Stromal cell of bone marrow (primary cell): ENCODE measurements around the gene FMNL2.
A peak's percentile ranks its signal among the peaks of the same experiment; 100 is the strongest.
"Not testable (repeated sequence)": the region's sequence is repeated elsewhere in the genome, so short reads cannot be mapped to it uniquely, and the experiment has no call there.

ENCODE experiments used
- DNase-seq: peaks from one replicate; pipeline ENCODE4 v3.0.0-alpha.2; 2012; ENCODE audit warnings: low read depth

FMNL2 gene

DNA sequence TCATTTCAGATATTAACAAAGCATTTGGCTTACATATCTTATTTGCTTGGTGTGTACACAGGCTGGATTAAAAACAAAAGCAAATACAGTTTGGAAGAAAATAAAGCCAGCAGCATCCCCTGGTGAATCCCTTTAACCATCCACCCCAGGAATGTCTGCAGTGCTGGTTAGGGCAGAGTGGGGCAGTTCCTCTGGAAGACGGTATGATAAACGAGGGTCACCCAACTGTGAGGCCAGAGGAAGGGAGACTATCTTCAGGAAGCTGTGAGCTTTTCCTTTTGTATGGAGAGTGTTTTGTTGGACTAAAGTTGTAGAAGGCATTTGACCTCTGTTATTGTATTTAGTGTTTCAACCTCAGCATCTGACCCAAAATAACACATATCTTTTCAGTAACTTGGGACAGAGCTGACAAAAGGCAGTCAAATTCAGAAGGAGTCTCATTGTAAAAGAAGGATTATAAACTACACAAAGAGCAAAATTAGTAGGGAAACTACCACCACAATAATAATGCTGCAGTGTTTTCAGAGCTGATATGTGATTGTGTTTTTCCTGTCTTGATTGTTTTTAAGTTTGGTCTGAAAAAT, 159.1 kb downstream of the FMNL2 start:
- no peak for DNase-seq

DNA sequence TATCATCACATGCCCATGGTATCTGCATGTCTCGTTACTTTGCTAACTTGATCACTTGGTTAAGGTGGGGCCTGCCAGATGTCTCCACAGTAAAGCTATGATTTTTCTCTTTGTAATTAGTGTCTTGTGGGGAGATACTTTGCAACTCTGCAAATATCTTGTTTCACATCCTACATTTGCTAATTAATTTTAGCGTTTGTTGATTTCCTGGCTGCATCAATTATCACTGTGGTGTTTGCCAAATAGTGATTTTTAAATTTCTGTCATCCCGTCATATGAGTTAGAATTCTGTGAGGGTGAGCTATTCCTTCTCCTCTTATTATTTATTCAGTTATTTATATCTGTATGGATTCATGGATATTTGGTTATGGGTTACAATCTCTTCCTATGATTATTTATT, 161.4 kb downstream of the FMNL2 start:
- no peak for DNase-seq

DNA sequence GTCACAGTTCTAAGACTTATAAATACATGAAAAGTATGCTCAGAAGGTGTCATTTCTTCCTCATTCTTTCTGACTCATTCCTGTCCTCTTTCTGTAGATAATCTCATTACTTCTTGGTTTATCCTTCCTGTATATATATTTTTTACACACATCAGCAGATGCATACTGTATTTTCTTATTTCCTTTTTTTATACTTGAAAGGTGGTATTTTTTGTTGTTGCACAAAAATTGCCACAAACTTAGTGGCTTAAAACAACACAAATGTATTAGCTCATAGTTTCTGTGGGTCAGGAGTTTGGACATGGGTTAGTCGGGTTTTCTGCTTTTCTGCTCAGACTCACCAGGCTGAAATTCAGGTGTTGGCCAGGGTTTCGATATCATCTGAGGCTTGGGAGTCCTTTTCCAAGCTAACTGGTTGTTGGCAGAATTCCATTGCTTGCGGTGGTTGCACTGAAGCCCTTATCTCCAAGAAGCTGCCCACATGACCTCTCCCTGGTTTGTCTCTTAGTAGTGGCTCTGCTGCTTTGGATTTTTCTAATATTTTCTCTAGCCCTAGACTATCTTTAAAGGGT, 162.6 kb downstream of the FMNL2 start:
- DNase-seq: no peak

DNA sequence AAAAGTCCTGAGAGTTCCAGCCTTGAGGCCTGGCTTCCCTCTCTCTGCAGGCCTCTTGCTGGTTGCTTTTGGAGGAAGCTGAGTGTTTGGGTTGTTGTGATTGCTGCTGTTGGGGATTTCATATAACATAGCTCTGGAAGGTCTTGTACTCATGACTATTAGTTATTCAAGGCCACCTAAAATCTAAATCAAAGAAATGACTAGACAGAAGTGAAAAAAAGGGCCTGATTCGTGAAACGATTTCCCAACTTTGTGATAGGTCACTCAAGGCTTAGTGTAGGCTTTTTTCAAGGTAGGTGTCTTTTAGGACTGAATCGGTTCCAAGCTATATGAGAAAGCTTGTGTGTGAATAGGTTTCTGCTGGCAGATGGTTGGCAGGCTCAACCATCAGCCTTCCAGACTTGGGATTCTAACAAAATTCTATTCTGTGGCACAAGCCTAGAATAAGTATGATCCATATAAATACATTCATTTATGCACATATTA, 164.4 kb downstream of the FMNL2 start:
- DNase-seq: no peak

DNA sequence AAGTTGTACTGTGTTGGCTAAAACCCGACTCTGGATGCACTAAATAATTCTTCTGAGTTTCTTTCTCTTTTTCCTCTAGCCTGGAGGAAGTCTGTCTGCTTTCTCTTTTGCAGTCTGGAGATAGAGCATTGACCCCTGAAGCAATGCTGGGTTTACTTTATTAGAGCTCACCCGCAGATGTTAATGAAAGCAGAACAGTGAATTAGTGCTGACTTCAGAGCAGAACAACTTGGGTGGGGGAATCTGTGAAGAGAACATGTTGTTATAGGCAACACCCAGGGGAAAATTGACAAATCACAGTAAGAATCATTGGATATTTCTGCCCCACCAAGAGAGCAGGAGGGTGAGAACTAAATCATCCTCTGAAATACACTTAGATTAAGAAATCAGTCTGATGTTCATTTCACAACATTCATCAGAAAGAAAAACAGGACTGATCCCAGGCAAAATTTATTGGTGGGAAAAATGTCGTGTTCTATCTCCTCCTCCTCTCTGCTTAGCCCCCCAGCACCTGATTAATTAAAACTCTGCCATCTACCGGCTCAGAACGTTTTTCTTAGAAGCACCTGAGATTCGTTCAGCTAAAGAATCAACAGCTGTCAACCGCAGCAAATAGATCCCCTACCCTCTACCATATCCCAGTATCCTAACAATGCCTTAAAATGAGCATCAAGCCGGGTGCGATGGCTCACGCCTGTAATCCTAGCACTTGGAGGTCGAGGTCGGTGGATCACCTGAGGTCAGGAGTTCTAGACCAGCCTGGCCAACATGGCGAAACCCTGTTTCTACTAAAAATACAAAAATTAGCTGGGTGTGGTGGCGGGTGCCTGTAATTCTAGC, 165.1 kb downstream of the FMNL2 start:
- DNase-seq: peak; percentile 53

DNA sequence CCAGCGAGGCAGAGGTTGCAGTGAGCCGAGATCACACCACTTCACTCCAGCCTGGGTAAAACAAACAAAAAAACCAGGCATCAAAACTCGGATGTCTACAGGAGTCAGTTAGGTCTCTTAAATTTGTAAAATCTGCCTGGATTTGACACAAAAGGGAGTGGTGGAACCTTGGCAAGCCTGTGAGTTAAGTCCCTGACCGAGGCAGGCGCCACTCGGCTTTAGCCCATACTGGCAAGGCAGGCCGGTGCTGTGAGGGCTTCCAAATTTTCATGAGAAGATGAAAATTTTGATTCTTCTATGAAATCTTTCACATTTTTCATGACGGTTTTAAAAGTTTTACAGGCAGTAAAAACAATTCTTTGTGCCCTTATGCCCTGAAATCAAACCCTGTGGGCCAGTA, 165.8 kb downstream of the FMNL2 start:
- DNase-seq: no peak

DNA sequence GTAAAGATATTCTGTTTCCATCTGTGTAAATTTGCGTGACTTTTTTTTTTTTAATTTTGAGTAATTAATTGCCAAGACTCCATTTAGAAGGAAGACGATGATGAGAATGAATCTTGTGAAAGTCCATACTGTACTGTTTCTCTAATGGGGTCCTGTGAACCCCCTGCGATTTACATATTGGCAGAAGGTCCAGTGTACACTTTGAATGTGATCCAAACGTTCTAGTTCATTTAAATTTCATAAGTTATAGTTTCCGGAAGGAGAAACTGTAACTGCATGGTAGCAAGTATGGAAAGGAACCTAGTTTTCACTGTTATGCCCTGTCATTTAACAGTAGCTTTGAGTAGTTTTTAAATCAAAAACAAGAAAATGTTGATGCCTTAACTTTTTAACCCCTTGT, 166.7 kb downstream of the FMNL2 start:
- DNase-seq: no peak

DNA sequence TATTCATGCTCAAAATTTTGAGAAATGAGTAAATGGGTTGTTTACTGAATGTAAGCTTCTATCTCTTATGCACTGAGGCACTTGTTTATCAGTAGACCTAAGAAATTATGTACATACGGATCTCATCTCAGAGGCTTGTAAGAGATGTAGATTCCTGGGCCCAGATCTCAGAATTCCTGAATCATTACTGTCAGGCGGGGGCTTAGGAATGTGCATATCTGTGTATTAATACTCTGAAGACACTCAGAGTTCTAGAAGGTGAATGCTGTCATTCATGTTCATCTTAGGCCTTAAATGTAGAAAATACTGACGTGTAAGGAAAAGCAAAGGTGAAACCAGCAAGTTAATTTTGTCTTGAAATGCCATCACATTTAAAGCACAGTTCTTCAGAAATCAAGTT, 169.6 kb downstream of the FMNL2 start:
- no peak for DNase-seq

DNA sequence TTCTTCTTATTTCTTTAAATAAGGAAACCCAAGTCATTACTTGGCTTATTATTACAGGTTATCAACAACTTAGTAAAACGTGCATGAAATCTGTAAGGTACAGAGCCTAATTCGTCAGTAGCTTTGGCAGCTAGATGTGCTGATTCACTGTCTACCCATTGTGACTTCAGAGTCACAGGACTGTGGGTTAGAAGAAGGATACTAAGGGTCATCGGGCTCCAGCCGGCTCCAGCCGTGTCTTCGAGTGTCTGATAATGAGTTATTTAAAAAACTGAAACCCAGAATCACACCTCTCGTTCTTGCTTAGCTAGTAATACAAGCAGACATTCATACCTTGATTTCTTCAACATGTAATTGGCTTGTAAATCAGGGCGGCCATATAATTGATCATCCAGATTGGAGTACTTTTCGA, 170.5 kb downstream of the FMNL2 start:
- no peak for DNase-seq

DNA sequence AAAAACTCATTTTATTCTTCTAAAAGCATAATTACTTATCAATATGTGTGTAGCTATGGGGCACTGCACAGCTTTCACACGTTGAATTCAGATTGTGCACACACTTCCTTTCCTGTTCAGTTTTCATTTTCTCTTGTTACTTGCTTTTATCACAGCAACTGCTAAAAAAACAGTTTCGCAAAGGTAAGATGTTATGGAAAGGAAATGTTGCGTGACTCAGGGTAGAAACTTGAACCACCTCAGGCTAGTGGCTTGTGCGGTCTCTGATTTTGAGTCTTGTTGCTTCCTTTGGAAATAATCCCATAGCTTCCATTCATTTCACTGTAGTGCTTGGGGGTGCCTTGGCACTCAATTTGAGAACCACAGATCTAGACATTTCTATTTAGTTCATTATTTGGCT, 171.9 kb downstream of the FMNL2 start:
- DNase-seq: no peak

DNA sequence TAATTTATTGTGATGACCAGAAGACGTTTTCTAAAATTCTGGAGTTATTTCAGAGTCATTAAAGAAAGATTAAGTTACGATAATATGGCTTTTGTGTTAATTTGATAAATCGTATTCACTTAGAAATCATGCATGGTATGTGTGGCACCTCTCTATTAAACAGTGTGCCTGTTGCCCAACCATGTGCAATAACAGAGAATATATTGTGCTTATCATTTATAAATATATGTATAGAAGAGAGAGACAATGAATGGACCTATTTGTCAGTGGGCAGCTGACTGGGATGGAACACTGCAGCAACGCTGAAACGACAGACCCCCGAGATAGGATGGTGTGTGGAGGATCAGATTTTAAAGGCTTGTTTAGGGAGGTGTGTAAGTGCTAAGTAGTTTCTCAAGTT, 172.9 kb downstream of the FMNL2 start:
- no peak for DNase-seq

DNA sequence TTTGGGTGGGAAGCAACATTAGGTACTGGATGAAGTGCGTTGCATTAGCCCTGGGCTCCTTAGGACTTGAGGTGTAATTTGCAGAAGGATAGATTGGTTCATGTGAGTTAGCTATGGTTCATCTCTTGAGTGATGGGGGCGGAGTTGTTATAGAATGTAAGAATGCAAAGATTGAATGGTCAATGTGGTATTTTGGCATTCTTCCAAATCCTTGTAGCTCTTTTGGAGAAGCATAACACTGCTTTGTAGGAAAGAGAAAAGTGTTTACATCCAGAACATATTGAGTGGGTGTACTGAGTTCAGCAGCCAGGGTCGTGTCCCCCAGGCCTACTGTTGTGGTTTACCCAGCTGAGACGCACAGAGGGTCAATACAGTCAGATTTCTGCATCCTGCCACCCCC, 173.5 kb downstream of the FMNL2 start:
- DNase-seq: no peak

DNA sequence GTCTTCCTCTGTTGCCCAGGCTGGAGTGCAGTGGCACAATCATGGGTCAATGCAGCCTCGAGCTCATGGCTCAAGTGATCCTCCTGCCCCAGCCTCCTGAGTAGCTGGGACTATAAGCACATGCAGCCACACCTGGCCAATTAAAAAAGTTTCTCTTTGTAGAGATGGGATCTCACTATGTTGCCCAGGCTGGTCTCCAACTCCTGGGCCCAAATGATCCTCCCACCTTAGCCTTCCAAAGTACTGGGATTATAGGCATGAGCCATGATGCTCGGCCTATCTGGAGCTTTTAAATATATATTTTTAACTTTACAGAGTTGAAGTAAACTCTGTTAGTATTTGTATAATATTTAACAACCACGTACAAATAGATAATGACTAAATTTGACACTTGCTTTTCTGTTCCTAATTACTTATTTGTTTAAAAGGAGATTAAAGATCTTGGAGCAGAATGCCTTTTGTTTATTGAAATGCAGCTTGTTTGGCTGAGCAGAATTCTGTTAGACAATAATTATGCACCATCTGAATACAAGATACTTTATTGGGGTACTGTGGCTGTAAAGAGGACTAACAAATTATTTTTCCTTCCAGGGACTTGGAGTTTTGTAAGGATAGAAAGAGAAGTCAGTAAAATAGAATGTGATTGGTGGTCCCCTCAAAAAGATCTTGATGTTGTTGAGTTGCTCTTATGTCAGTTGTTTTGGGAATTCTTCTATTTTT, 175.0 kb downstream of the FMNL2 start:
- DNase-seq: no peak

DNA sequence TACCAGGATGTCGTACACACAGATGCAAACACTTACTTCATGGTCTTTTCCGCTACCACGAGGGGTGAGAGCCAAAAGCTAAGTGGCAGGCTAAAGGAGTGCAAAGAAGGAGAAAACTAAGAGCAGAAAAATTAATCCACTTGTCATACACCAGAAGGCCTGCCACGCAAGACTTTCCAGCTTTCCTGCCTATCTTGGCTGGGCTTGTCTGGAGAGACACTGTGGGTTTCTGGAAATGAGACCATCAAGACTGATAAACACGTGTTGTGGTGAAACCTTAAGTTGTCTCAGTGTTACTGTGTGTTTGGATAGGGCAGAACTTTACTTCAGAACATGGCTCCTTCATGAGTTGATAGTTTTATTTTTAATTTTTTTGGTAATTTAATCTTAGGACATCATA, 175.6 kb downstream of the FMNL2 start:
- no peak for DNase-seq

DNA sequence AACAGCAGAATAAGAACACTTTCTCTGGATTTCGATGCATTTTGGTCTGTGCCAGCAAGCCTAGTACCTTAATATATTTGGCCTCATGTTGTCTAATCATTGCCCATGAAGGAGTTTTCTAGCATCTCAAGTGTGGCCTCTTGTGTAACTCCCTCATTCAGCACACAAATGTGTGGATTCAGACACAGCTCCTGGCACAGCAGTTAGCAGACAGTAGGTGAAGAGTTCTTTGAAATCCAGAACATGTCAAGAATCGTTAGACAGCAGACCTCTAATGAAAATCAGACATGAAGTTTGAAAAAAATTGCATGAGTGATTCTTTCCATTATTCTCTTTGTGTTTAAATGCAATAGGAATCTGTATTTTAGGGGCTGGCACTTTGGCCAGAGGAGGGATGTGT, 177.0 kb downstream of the FMNL2 start:
- no peak for DNase-seq

DNA sequence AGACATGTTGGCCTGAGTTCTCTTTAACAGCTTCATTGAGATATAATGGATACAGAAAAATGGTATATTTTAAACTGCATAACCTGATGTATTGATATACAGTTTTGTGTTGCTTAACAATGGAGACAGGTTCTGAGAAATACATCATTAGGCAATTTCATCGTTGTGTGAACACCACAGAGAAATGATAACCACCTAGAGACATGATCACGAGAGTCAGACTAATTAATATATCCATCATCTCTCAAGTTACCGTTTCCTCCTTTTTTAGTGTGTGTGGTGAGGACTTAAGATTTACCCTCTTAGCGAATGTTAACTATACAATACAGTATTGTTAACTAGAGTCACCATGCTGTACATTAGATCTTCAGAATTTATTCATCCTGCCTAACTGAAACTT, 178.1 kb downstream of the FMNL2 start:
- no peak for DNase-seq

DNA sequence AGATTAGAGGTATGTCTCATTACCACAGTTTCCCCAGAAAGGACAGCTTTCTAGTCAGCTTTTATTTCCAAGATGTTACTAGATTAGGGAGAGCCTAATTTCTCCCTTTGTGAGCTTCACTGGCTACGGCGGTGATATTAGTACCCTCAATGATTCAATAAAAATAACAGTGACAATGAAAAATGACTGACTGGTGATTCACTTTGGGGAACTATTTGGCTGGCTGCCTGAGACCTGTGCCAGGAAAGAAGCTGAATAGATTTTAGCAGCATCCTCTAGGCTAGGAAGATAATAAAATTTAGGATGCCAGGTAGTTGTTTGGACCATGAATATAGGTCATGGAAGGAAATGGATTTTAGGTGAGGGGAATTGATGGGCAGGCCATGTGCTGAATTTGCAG, 178.7 kb downstream of the FMNL2 start:
- peak; percentile 54 for DNase-seq

DNA sequence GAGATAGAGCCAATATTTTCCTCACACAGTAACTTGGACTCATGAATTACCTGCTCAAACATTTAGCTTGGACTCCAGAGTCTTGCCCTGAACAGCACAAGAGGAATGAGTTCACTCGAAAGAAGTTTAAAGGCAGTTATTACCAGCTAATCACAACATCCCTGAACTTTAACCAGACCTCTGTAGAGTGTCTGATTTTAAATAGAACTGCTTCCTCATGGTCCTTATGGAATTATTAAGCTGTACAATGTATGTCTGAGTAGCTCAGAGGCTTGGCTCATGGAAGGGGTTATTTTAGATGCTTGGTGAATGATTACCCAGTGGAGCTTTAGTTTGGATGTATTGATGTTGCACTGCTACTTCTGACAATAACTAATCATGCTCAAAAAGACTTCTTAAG, 183.1 kb downstream of the FMNL2 start:
- no peak for DNase-seq

DNA sequence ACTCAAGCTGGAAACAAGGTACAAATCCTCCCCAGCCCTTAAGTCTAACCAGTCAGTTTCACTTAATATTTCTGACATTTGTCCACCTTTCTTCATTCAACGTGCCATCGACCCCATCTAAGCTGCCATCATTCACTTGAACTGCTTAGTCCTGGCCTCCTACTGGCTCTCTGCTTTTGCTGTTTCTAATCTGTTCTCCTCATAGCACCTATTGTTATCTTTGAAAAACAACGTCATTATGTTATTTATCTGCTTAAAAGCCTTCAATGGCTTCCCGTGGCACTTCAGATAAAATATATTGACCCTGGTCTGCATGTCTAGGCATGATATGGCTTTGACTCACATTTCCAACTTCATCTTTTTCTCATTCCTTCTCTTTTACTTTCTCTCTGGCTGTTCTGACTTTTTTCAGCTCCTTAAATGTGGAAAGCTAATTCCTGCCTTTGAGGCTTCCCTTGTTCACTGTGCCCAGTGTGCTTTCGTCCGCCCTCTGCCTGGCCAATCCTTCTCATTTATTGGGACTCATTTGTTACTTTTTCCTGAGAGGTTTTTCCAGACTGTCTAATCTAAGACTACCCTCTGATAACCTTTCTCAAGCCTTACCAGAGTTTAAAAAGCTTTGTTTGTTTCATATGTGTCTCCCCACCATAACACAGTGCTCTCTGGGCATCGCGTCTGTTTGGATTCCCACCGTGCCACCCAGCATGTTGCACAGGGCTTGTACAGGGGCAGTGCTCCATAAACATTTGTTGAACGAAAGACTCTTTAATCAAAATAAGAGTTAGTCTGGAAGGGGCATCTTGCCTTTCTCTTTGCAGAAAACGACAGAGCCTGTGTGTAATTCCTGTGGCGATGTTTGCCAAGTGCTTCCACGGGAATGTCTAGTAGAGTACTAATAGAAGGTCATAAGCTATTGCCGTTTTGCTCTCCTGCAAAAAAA, 183.9 kb downstream of the FMNL2 start:
- DNase-seq: no peak

DNA sequence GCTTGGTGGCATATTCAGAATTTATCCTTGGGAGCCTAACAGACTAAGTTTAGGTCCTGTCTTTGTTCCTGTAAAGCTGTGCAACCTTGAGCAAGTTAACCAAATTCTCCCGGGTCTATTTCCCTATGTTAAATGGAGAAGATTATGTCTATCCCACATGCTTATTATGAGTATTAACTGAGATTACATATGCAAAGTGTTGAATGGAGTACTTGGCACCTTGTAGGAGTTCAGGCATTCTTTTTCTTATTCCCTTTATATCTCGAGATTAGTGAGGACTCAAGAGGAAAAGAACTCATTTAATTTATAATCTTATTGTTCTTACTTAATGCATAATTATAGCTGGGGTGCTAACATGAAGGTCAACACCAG, 184.6 kb downstream of the FMNL2 start:
- no peak for DNase-seq

DNA sequence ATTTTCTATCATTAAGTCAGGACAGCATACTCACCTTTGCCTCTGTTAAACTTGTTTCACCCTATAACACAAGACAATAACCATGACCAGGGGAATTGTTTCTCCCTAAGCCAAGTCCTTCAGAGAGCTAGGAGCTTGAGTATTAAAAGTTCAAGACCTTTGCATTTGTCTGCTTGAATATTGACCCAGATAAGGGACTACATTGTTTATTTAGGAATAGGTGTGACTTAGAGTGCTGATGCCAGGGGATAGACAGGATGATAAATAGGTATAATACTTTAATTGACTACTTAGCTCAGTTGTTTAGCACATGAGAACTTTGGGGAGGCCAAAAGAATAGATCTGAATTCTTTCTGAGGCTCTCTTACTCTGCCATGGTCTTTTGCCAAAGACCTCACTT, 185.8 kb downstream of the FMNL2 start:
- no peak for DNase-seq

DNA sequence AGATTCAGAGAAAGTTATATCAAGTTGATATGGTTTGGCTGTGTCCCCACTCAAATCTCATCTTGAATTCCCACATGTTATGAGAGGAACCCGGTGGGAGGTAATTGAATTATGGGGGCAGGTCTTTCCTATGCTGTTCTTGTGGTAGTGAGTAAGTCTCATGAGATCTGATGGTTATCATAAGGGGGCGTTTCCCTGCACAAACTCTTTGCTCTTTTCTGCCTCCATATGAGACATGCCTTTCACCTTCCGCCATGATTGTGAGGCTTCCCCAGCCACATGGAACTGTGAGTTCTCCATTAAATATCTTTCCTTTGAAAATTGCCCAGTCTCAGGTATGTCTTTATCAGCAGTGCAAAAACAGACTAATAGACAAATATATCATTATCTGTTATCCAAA, 187.5 kb downstream of the FMNL2 start:
- DNase-seq: not testable (repeated sequence)
